HUES64 (cell line): ENCODE data around the gene MUC6.
"Not testable (repeated sequence)": the region's sequence is repeated elsewhere in the genome, so short reads cannot be mapped to it uniquely, and the experiment has no call there.

ENCODE experiments used
- H3K27ac ChIP-seq: 2 replicates; pipeline ENCODE4 v1.7.0; 2013; ENCODE audit warnings: low read depth, low read length, inconsistent platforms
- H3K27me3 ChIP-seq: 2 replicates; pipeline ENCODE4 v1.6.1; 2013; ENCODE audit warnings: mild to moderate bottlenecking, low read length; ENCODE audit not compliant: insufficient read depth
- H3K36me3 ChIP-seq: 2 replicates; pipeline ENCODE4 v1.6.1; 2013; ENCODE audit warnings: mild to moderate bottlenecking, low read length; ENCODE audit not compliant: insufficient read depth
- H3K4me1 ChIP-seq: 2 replicates; pipeline ENCODE4 v1.6.1; 2013; ENCODE audit warnings: mild to moderate bottlenecking, low read length, moderate library complexity; ENCODE audit not compliant: insufficient read depth
- H3K4me3 ChIP-seq: 2 replicates; pipeline ENCODE4 v1.5.1; 2013; ENCODE audit warnings: mild to moderate bottlenecking, low read length, moderate library complexity
- H3K9ac ChIP-seq: 2 replicates; pipeline ENCODE4 v1.6.1; 2013; ENCODE audit warnings: mild to moderate bottlenecking, low read depth, low read length
- H3K9me3 ChIP-seq: 2 replicates; pipeline ENCODE4 v1.6.1; 2013; ENCODE audit warnings: low read depth, low read length; ENCODE audit not compliant: insufficient read depth
- WGBS: fragments of 150-250, 120-280 bp; methylation state at CpG from one replicate; pipeline ENCODE4 v1.1.7; 2013; ENCODE audit warnings: missing lambda C conversion rate; 5-methylcytosine and 5-hydroxymethylcytosine counted together

The MUC6 gene

DNA sequence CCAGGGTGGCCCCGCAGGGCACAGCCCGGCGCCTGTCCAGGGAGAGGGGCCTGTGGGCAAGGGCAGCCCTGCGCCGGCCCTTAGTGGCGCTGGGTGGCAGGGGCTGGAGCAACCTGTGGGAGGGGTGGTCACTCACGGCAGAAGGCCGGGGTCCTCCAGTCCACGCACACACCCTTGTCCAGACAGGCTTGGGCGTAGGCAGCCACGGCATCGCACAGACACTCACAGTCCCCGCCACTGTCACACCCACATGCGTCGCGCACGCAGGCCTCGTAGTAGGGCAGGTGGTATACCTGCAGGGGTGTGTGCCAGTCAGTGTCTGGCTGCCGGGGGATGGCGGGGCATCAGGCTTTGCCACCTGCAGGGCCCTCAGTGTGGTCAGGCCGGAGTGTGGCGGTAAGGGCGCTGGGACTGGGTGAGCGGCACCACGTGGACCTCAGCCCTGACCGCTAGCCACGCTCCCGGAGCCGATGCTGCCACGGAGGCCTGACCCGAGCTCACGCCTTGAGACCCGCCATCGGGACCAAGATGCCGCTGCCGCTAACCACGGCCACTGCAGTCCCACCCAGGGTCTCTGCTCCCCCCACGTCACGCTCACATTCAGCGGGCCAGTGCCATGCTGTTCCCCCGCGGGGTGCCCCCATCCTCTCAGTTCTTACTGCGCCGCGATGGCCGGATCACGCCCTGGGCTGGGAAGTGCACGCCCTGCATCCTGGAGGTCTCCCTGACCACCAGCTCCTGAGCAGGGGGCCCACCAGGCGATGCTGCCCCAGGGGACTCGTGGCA lies 12.5 kb downstream of the MUC6 start:
- WGBS, result 95% methylated on average over 50 of the region's 50 CpGs
- no peaks in the 10 kb centered on the region for H3K36me3 ChIP-seq
- H3K9ac ChIP-seq, result no peak overlapping the region
- H3K27me3 ChIP-seq, result no peaks in the 10 kb centered on the region
- no peak overlapping the region for H3K27ac ChIP-seq
- H3K4me1 ChIP-seq, result no peaks in the 10 kb centered on the region
- no peaks in the 10 kb centered on the region for H3K9me3 ChIP-seq
- no peak overlapping the region for H3K4me3 ChIP-seq

GRCh38 chr11:1022908-1023810 lies 13.4 kb downstream of the MUC6 start:
- Histone ChIP-seq H3K27me3 (no peaks in the 10 kb centered on the region), H3K4me1 (no peaks in the 10 kb centered on the region), H3K9me3 (no peaks in the 10 kb centered on the region), H3K4me3 (no peak overlapping the region), H3K9ac (no peak overlapping the region), H3K36me3 (no peaks in the 10 kb centered on the region), H3K27ac (no peak overlapping the region)
- 95% methylated on average over 28 of the region's 28 CpGs for WGBS

DNA sequence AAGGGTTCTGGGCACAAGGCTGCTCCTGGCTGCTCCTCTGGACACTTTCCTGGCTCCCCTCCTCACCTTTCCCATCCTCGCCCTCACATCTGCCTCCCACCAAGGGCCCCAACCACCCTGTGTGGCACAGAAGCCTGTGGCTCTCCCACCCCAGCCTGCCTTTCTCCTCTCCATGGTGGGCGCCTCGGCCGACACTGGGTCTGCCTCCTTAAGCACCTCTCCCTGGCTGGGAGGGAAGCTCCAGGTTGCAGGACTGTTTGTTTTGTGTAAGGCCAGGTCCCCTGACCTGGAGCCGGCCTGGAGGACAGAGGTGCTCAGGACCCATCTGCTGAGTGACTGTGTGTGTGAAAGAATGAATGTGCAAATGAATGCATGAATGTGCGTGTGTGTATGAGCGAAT lies 14.1 kb downstream of the MUC6 start:
- Histone ChIP-seq H3K27ac (no peak overlapping the region), H3K27me3 (no peaks in the 10 kb centered on the region), H3K4me3 (no peak overlapping the region), H3K4me1 (no peaks in the 10 kb centered on the region), H3K9ac (no peak overlapping the region), H3K36me3 (no peaks in the 10 kb centered on the region), H3K9me3 (no peaks in the 10 kb centered on the region; the same call in 1 of the 2 replicates)
- 88% methylated on average over 7 of the region's 7 CpGs for WGBS

DNA sequence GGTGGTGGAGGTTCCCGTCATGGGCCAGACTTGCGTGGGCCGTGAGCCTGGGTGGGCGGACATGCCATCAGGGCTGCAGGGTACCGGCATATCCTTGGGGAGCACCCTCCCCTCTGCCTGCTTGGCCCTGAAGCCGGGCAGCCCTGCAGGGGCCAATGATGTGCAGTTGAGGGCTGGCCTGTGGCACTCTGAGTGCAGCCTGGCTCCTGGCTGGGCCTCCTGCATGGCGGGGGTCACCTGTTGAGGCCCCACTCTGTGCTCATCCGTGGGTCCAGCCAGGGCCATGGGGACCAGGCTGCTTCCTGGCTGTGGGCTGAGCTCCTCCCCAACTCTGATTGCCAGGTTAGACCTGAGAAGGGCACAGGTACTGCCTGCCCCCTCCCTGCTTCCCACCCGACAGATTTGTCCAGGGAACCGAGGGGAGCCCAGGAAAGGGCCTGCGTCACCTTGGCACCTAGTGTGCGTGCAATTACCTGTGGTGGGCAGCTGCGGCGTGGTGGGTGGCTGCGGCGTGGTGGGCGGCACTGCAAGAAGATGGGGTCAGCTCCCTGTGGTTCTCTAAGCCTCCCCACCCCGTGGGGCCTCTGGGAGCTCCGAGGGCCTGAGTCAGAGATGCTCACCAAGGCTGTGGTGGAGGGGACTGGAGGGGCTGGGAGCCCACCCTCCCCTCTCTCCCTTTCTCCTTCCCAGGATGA lies 16.2 kb downstream of the MUC6 start:
- Histone ChIP-seq H3K4me1 (no peaks in the 10 kb centered on the region), H3K36me3 (no peaks in the 10 kb centered on the region), H3K4me3 (no peak overlapping the region), H3K9ac (no peak overlapping the region), H3K27me3 (no peaks in the 10 kb centered on the region), H3K9me3 (peaks cover 8% of the 10 kb centered on the region; the same call in 1 of the 2 replicates), H3K27ac (no peak overlapping the region)
- 92% methylated on average over 17 of the region's 19 CpGs for WGBS

DNA sequence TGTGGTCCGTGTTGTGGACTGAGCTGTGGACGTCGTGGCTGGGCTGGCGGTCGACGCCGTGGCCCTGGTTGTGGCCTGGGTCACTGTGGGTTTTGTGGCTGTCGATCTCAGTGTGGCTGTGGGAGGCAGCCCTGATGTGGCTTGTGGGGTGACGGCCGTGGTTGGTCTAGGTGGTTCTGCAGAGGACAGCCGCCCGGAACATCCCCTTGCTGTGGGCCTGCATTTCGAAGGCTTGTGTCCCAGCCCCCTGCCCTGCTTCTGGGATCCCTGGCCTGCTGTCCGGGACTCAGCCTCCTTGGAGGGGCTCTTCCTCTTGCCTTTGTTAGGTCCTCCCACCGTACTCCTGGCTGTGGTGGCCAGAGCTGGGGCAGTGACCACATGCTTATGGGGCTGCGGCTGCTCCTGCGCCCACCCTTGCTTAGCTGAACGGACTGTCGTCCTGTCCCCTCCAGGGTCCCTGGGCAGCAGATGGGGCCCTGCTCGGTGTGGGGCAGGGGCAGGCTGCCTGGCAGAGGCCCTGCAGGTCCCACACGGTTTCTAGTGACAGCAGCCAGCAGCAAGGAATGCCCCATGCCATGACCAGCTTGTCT lies 17.1 kb downstream of the MUC6 start:
- Histone ChIP-seq H3K27ac (no peak overlapping the region), H3K4me1 (no peaks in the 10 kb centered on the region), H3K9ac (no peak overlapping the region), H3K36me3 (no peaks in the 10 kb centered on the region), H3K9me3 (peaks cover 8% of the 10 kb centered on the region; the same call in 1 of the 2 replicates), H3K4me3 (no peak overlapping the region), H3K27me3 (no peaks in the 10 kb centered on the region)
- 89% methylated on average over 21 of the region's 21 CpGs for WGBS

GRCh38 chr11:1018091-1018490 lies 18.4 kb downstream of the MUC6 start:
- peaks cover 8% of the 10 kb centered on the region; the same call in 1 of the 2 replicates for H3K9me3 ChIP-seq
- no peak overlapping the region for H3K9ac ChIP-seq
- no peaks in the 10 kb centered on the region for H3K4me1 ChIP-seq
- no peak overlapping the region for H3K27ac ChIP-seq
- 91% methylated on average over 9 of the region's 9 CpGs for WGBS
- H3K27me3 ChIP-seq, result no peaks in the 10 kb centered on the region
- no peaks in the 10 kb centered on the region for H3K36me3 ChIP-seq
- no peak overlapping the region for H3K4me3 ChIP-seq

- 87% methylated on average over 12 of the region's 12 CpGs for WGBS
- Histone ChIP-seq H3K4me1 (no peaks in the 10 kb centered on the region), H3K36me3 (no peaks in the 10 kb centered on the region)
Measured at GRCh38 chr11:1017269-1018005, 19.1 kb downstream of the MUC6 start.

DNA sequence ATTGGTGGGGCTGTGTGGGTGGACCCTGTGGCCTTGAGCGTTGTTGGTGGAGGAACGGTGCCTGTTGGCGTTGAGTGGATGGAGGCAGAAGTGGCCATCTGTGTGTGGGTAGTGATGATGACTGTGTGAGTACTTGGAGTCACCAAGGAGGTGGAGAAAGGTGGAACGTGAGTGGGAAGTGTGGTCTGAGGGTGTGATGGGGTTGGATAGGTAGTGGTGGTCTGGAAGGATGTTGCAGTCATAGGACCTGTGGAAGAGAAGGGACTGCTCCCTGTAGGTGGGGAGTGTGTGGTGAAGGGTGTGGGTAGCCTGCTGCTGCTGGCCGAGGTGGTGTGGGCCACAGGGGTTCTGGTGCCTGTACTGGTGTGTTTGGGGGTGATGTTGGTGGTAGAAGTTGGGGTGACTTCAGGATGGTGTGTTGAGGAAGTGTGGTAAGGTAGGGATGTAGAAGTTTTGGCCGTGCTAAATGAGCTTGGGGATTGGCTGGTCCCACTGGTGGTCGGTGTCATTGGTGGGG lies 19.9 kb downstream of the MUC6 start:
- not testable (repeated sequence) for H3K27ac ChIP-seq, H3K9me3 ChIP-seq, H3K27me3 ChIP-seq, H3K36me3 ChIP-seq, H3K9ac ChIP-seq, H3K4me1 ChIP-seq, H3K4me3 ChIP-seq
- 66% methylated on average over 7 of the region's 7 CpGs for WGBS

More at GRCh38 chr11:1017269-1018005, 19.1 kb downstream of the MUC6 start:
- H3K9ac ChIP-seq, result no peak overlapping the region
- no peak overlapping the region for H3K27ac ChIP-seq
- H3K4me3 ChIP-seq, result no peak overlapping the region
- no peaks in the 10 kb centered on the region for H3K27me3 ChIP-seq
- peaks cover 8% of the 10 kb centered on the region; the same call in 1 of the 2 replicates for H3K9me3 ChIP-seq

- Histone ChIP-seq H3K9me3 (peaks cover 8% of the 10 kb centered on the region; the same call in 1 of the 2 replicates), H3K27me3 (no peaks in the 10 kb centered on the region), H3K4me1 (no peaks in the 10 kb centered on the region), H3K4me3 (no peak overlapping the region), H3K36me3 (peaks cover 10% of the 10 kb centered on the region), H3K27ac (no peak overlapping the region), H3K9ac (no peak overlapping the region)
- WGBS, result 91% methylated on average over 20 of the region's 20 CpGs
Measured at GRCh38 chr11:1015826-1016545, 20.5 kb downstream of the MUC6 start.
